ENCODE measurements around the gene CTCFL.
"Not testable (repeated sequence)": the region's sequence is repeated elsewhere in the genome, so short reads cannot be mapped to it uniquely, and the experiment has no call there.

CTCFL gene

GRCh38 chr20:57514273-57514751 lies 10.6 kb downstream of the CTCFL start:
- no peak overlapping the region for H2BK120ac ChIP-seq (ENCODE audit: insufficient read depth, low read length, poor library complexity)
- WGBS (ENCODE audit: extremely low coverage, insufficient coverage, insufficient read length): no CpG with 5 or more reads among the region's 17 CpGs
- H3K18ac ChIP-seq (ENCODE audit: low read length): no peak overlapping the region
- DNase-seq: peak; percentile 70 to 89
- H3K4me3 ChIP-seq (ENCODE audit: low read depth, low read length): no peak overlapping the region
- H3K14ac ChIP-seq (ENCODE audit: low read length): no peak overlapping the region
- H3K4me2 ChIP-seq (ENCODE audit: low read length): no peak overlapping the region
- H2BK5ac ChIP-seq (ENCODE audit: low read depth, low read length, poor library complexity): no peak overlapping the region
- no peaks in the 10 kb centered on the region for H3K9me3 ChIP-seq (ENCODE audit: insufficient read depth, low read depth, low read length)
- no peak overlapping the region for H2AFZ ChIP-seq (ENCODE audit: insufficient read depth, low read length, poor library complexity)
- no peaks in the 10 kb centered on the region for H3K79me1 ChIP-seq (ENCODE audit: low read length)
- no peak overlapping the region for H4K12ac ChIP-seq (ENCODE audit: low read depth, low read length)
- H2AK5ac ChIP-seq (ENCODE audit: low read length): no peak overlapping the region
- H4K8ac ChIP-seq (ENCODE audit: low read depth, low read length): no peak overlapping the region
- H3K27me3 ChIP-seq (ENCODE audit: insufficient read depth, low read length): no peaks in the 10 kb centered on the region
- H3K79me2 ChIP-seq (ENCODE audit: control insufficient read depth, insufficient read depth, low read length, poor library complexity): no peaks in the 10 kb centered on the region
- H3K4ac ChIP-seq (ENCODE audit: low read depth, low read length): no peak overlapping the region
- H3K23ac ChIP-seq (ENCODE audit: low read length): no peak overlapping the region
- H3K36me3 ChIP-seq (ENCODE audit: control insufficient read depth in 1 of 2, insufficient read depth in 2 of 2, low read length in 2 of 2): no peaks in the 10 kb centered on the region
- H3K4me1 ChIP-seq (ENCODE audit: control insufficient read depth in 1 of 2, insufficient read depth in 2 of 2, low read length in 2 of 2): no peaks in the 10 kb centered on the region
- no peak overlapping the region for H3K27ac ChIP-seq (ENCODE audit: low read depth, low read length)
- H4K91ac ChIP-seq (ENCODE audit: low read depth, low read length): no peak overlapping the region
- no peak overlapping the region for H2BK12ac ChIP-seq (ENCODE audit: low read length)
- no peak overlapping the region for H3K9ac ChIP-seq (ENCODE audit: low read length)

- no peaks in the 10 kb centered on the region for H3K27me3 ChIP-seq (ENCODE audit: insufficient read depth, low read length)
- H3K79me2 ChIP-seq (ENCODE audit: control insufficient read depth, insufficient read depth, low read length, poor library complexity): no peaks in the 10 kb centered on the region
- no peak overlapping the region for H2AFZ ChIP-seq (ENCODE audit: insufficient read depth, low read length, poor library complexity)
- no peak overlapping the region for H3K4me2 ChIP-seq (ENCODE audit: low read length)
- no peaks in the 10 kb centered on the region for H3K9me3 ChIP-seq (ENCODE audit: insufficient read depth, low read depth, low read length)
- H3K4ac ChIP-seq (ENCODE audit: low read depth, low read length): no peak overlapping the region
- no peaks in the 10 kb centered on the region for H3K36me3 ChIP-seq (ENCODE audit: control insufficient read depth in 1 of 2, insufficient read depth in 2 of 2, low read length in 2 of 2)
- H3K23ac ChIP-seq (ENCODE audit: low read length): no peak overlapping the region
- H3K4me1 ChIP-seq (ENCODE audit: control insufficient read depth in 1 of 2, insufficient read depth in 2 of 2, low read length in 2 of 2): no peaks in the 10 kb centered on the region
- H2BK5ac ChIP-seq (ENCODE audit: low read depth, low read length, poor library complexity): no peak overlapping the region
- H3K79me1 ChIP-seq (ENCODE audit: low read length): no peaks in the 10 kb centered on the region
- no peak overlapping the region for H2BK12ac ChIP-seq (ENCODE audit: low read length)
- no peak overlapping the region for H4K8ac ChIP-seq (ENCODE audit: low read depth, low read length)
- WGBS (ENCODE audit: extremely low coverage, insufficient coverage, insufficient read length): no CpG with 5 or more reads among the region's 1 CpG
- no peak overlapping the region for H4K91ac ChIP-seq (ENCODE audit: low read depth, low read length)
- no peak overlapping the region for H3K14ac ChIP-seq (ENCODE audit: low read length)
- no peak overlapping the region for H3K9ac ChIP-seq (ENCODE audit: low read length)
- no peak overlapping the region for H4K12ac ChIP-seq (ENCODE audit: low read depth, low read length)
- H3K4me3 ChIP-seq (ENCODE audit: low read depth, low read length): no peak overlapping the region
- no peak overlapping the region for H3K18ac ChIP-seq (ENCODE audit: low read length)
- H2BK120ac ChIP-seq (ENCODE audit: insufficient read depth, low read length, poor library complexity): no peak overlapping the region
- no peak overlapping the region for H2AK5ac ChIP-seq (ENCODE audit: low read length)
- no peak for DNase-seq
- no peak overlapping the region for H3K27ac ChIP-seq (ENCODE audit: low read depth, low read length)
Observed at GRCh38 chr20:57513199-57513598, 11.7 kb downstream of the CTCFL start.

- WGBS (ENCODE audit: extremely low coverage, insufficient coverage, insufficient read length): no CpG with 5 or more reads among the region's 5 CpGs
- H3K9ac ChIP-seq (ENCODE audit: low read length): no peak overlapping the region
- DNase-seq: no peak
- H3K4me1 ChIP-seq (ENCODE audit: control insufficient read depth in 1 of 2, insufficient read depth in 2 of 2, low read length in 2 of 2): no peaks in the 10 kb centered on the region
- no peak overlapping the region for H3K4me2 ChIP-seq (ENCODE audit: low read length)
- no peak overlapping the region for H4K8ac ChIP-seq (ENCODE audit: low read depth, low read length)
- no peak overlapping the region for H2BK120ac ChIP-seq (ENCODE audit: insufficient read depth, low read length, poor library complexity)
- no peak overlapping the region for H3K4ac ChIP-seq (ENCODE audit: low read depth, low read length)
- H3K14ac ChIP-seq (ENCODE audit: low read length): no peak overlapping the region
- no peak overlapping the region for H2AK5ac ChIP-seq (ENCODE audit: low read length)
- H2AFZ ChIP-seq (ENCODE audit: insufficient read depth, low read length, poor library complexity): no peak overlapping the region
- no peak overlapping the region for H2BK5ac ChIP-seq (ENCODE audit: low read depth, low read length, poor library complexity)
- H3K79me2 ChIP-seq (ENCODE audit: control insufficient read depth, insufficient read depth, low read length, poor library complexity): no peaks in the 10 kb centered on the region
- no peaks in the 10 kb centered on the region for H3K36me3 ChIP-seq (ENCODE audit: control insufficient read depth in 1 of 2, insufficient read depth in 2 of 2, low read length in 2 of 2)
- no peak overlapping the region for H2BK12ac ChIP-seq (ENCODE audit: low read length)
- no peak overlapping the region for H3K27ac ChIP-seq (ENCODE audit: low read depth, low read length)
- H3K4me3 ChIP-seq (ENCODE audit: low read depth, low read length): no peak overlapping the region
- H3K23ac ChIP-seq (ENCODE audit: low read length): no peak overlapping the region
- H3K27me3 ChIP-seq (ENCODE audit: insufficient read depth, low read length): no peaks in the 10 kb centered on the region
- no peak overlapping the region for H4K91ac ChIP-seq (ENCODE audit: low read depth, low read length)
- H3K79me1 ChIP-seq (ENCODE audit: low read length): no peaks in the 10 kb centered on the region
- H4K12ac ChIP-seq (ENCODE audit: low read depth, low read length): no peak overlapping the region
- H3K9me3 ChIP-seq (ENCODE audit: insufficient read depth, low read depth, low read length): peaks cover 1% of the 10 kb centered on the region
- no peak overlapping the region for H3K18ac ChIP-seq (ENCODE audit: low read length)
Observed at GRCh38 chr20:57512432-57512831, 12.5 kb downstream of the CTCFL start.

- H3K36me3 ChIP-seq (ENCODE audit: control insufficient read depth in 1 of 2, insufficient read depth in 2 of 2, low read length in 2 of 2); H3K4ac ChIP-seq (ENCODE audit: low read depth, low read length); H4K8ac ChIP-seq (ENCODE audit: low read depth, low read length); H3K23ac ChIP-seq (ENCODE audit: low read length); H2BK5ac ChIP-seq (ENCODE audit: low read depth, low read length, poor library complexity); H3K18ac ChIP-seq (ENCODE audit: low read length); H3K9ac ChIP-seq (ENCODE audit: low read length); DNase-seq; H3K27ac ChIP-seq (ENCODE audit: low read depth, low read length); H2AFZ ChIP-seq (ENCODE audit: insufficient read depth, low read length, poor library complexity); H2AK5ac ChIP-seq (ENCODE audit: low read length); H3K4me1 ChIP-seq (ENCODE audit: control insufficient read depth in 1 of 2, insufficient read depth in 2 of 2, low read length in 2 of 2); H3K4me3 ChIP-seq (ENCODE audit: low read depth, low read length); H4K91ac ChIP-seq (ENCODE audit: low read depth, low read length); H3K79me1 ChIP-seq (ENCODE audit: low read length); H2BK12ac ChIP-seq (ENCODE audit: low read length); H2BK120ac ChIP-seq (ENCODE audit: insufficient read depth, low read length, poor library complexity); H4K12ac ChIP-seq (ENCODE audit: low read depth, low read length); H3K14ac ChIP-seq (ENCODE audit: low read length); H3K79me2 ChIP-seq (ENCODE audit: control insufficient read depth, insufficient read depth, low read length, poor library complexity); H3K9me3 ChIP-seq (ENCODE audit: insufficient read depth, low read depth, low read length); H3K27me3 ChIP-seq (ENCODE audit: insufficient read depth, low read length); H3K4me2 ChIP-seq (ENCODE audit: low read length): not testable (repeated sequence)
- no CpG with 5 or more reads among the region's 7 CpGs for WGBS (ENCODE audit: extremely low coverage, insufficient coverage, insufficient read length)
Observed at GRCh38 chr20:57511709-57512108, 13.2 kb downstream of the CTCFL start.

Data from trophoblast cell (in vitro differentiated cells and primary cell).